HUES64 (cell line): ENCODE measurements around the gene CMYA5.

Experiments used
- H3K27ac ChIP-seq: 2 replicates; pipeline ENCODE4 v1.7.0; 2013; ENCODE audit warnings: low read depth, low read length, inconsistent platforms
- H3K27me3 ChIP-seq: 2 replicates; pipeline ENCODE4 v1.6.1; 2013; ENCODE audit warnings: mild to moderate bottlenecking, low read length; ENCODE audit not compliant: insufficient read depth
- H3K36me3 ChIP-seq: 2 replicates; pipeline ENCODE4 v1.6.1; 2013; ENCODE audit warnings: mild to moderate bottlenecking, low read length; ENCODE audit not compliant: insufficient read depth
- H3K4me1 ChIP-seq: 2 replicates; pipeline ENCODE4 v1.6.1; 2013; ENCODE audit warnings: mild to moderate bottlenecking, low read length, moderate library complexity; ENCODE audit not compliant: insufficient read depth
- H3K4me3 ChIP-seq: 2 replicates; pipeline ENCODE4 v1.5.1; 2013; ENCODE audit warnings: mild to moderate bottlenecking, low read length, moderate library complexity
- H3K9ac ChIP-seq: 2 replicates; pipeline ENCODE4 v1.6.1; 2013; ENCODE audit warnings: mild to moderate bottlenecking, low read depth, low read length
- H3K9me3 ChIP-seq: 2 replicates; pipeline ENCODE4 v1.6.1; 2013; ENCODE audit warnings: low read depth, low read length; ENCODE audit not compliant: insufficient read depth
- WGBS: fragments of 150-250, 120-280 bp; methylation state at CpG from one replicate; pipeline ENCODE4 v1.1.7; 2013; ENCODE audit warnings: missing lambda C conversion rate; 5-methylcytosine and 5-hydroxymethylcytosine counted together

Gene CMYA5

DNA sequence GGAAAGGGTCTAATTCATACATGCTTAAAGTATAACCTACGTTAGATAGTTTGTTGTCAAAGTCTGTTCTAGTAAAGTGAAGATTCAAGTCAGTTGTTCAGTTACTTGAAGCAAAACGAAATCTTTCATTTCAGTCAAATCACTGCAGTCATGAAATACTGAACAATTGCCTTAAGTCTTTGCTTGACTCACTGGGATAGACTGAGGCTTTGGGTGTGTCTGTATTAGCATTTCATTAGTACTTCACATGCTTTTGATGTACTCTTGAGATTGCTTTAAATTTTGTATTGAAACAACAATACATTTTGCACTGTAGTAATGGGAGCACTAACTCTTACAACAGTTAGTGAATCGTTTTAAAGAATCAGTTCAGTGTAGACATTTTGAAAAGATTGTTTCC lies 4.0 kb upstream of the CMYA5 start:
- Histone ChIP-seq H3K36me3 (peaks cover 42% of the 10 kb centered on the region), H3K9ac (no peak overlapping the region), H3K4me1 (no peaks in the 10 kb centered on the region), H3K4me3 (no peak overlapping the region), H3K9me3 (no peaks in the 10 kb centered on the region), H3K27me3 (peaks cover 7% of the 10 kb centered on the region; the same call in 1 of the 2 replicates), H3K27ac (no peak overlapping the region)
- WGBS: 97% methylated on average over 3 of the region's 3 CpGs

DNA sequence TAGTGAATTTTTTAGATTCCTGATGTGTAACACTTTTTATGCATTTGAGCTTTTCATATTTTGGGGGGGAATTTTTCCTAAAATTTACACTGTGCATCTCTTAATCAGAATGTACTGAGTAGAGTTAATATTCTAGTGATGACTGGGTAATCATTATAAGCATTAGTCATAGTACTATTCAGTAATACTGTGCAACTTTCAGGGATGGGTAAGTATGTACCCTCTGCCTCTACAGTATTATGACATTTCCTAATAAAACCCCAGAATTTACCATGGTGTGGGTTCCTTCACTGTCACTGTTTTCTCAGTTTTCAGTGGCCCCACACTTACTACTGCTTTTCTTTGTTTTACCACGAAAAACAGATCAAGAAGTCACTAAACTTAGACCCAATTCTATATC lies 2.8 kb upstream of the CMYA5 start:
- H3K4me3 ChIP-seq: no peak overlapping the region
- peaks cover 33% of the 10 kb centered on the region for H3K36me3 ChIP-seq
- no peak overlapping the region for H3K9ac ChIP-seq
- H3K9me3 ChIP-seq: no peaks in the 10 kb centered on the region
- WGBS: 91% methylated on average over 1 of the region's 1 CpG
- no peak overlapping the region for H3K27ac ChIP-seq
- H3K27me3 ChIP-seq: peaks cover 7% of the 10 kb centered on the region; the same call in 1 of the 2 replicates
- peaks cover 3% of the 10 kb centered on the region; the same call in 1 of the 2 replicates for H3K4me1 ChIP-seq

GRCh38 chr5:79687889-79688288 lies 1.7 kb upstream of the CMYA5 start:
- 100% methylated on average over 1 of the region's 1 CpG for WGBS
- peaks cover 7% of the 10 kb centered on the region; the same call in 1 of the 2 replicates for H3K27me3 ChIP-seq
- H3K9me3 ChIP-seq: no peaks in the 10 kb centered on the region
- H3K27ac ChIP-seq: no peak overlapping the region
- H3K9ac ChIP-seq: no peak overlapping the region
- H3K4me3 ChIP-seq: no peak overlapping the region
- H3K36me3 ChIP-seq: peaks cover 22% of the 10 kb centered on the region
- H3K4me1 ChIP-seq: peaks cover 9% of the 10 kb centered on the region

DNA sequence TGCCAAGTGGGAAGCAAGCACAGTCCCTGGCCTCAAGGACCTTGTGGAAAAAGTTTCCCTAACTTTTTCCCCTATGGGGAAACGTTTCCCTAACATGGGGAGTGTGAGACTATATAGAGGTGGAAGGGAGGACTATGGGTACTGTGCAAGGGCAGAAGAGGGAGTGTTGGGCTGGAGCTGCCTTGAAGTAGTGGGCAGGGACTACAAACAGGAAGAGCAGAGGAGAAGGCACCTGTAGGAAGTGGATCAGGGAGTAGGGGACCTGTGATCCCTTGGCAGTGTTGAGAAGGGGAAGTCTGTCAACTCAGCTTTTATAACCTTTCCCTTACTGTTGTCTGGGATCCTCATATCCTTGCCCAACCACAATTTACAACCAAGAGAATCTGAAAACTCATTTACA lies 1.4 kb downstream of the CMYA5 start:
- H3K27me3 ChIP-seq: peaks cover 7% of the 10 kb centered on the region; the same call in 1 of the 2 replicates
- no peak overlapping the region for H3K4me3 ChIP-seq
- H3K4me1 ChIP-seq: peaks cover 14% of the 10 kb centered on the region
- H3K9ac ChIP-seq: no peak overlapping the region
- no peaks in the 10 kb centered on the region; the same call in 1 of the 2 replicates for H3K36me3 ChIP-seq
- no peaks in the 10 kb centered on the region for H3K9me3 ChIP-seq
- WGBS: 76% methylated on average over 1 of the region's 1 CpG
- no peak overlapping the region for H3K27ac ChIP-seq

DNA sequence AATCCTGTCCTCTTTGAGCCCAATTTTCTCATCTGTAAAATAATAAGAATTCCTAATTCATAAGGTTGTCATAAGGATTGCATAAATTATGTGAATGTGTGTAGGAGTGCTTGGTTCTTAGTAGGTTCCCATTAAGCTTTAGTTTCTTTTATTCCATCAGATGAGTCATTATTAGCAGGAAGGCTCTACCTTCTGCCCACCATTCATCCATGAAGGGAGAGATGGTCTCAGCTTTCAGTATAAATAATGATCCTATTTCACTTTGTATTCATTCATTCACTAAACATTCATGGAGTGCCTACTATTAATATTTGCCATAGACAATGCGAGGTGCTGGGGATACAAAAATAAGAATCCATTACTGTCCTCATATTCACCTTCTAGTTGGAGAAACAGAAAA lies 3.0 kb downstream of the CMYA5 start:
- WGBS: 100% methylated on average over 1 of the region's 1 CpG
- peaks cover 7% of the 10 kb centered on the region; the same call in 1 of the 2 replicates for H3K27me3 ChIP-seq
- H3K27ac ChIP-seq: no peak overlapping the region
- H3K4me1 ChIP-seq: peaks cover 14% of the 10 kb centered on the region
- no peak overlapping the region for H3K4me3 ChIP-seq
- no peaks in the 10 kb centered on the region for H3K36me3 ChIP-seq
- no peak overlapping the region for H3K9ac ChIP-seq
- no peaks in the 10 kb centered on the region for H3K9me3 ChIP-seq

- no peaks in the 10 kb centered on the region for H3K36me3 ChIP-seq
- H3K9me3 ChIP-seq: no peaks in the 10 kb centered on the region
- WGBS: 86% methylated on average over 1 of the region's 1 CpG
- no peak overlapping the region for H3K27ac ChIP-seq
- peaks cover 14% of the 10 kb centered on the region for H3K4me1 ChIP-seq
- H3K27me3 ChIP-seq: peaks cover 7% of the 10 kb centered on the region; the same call in 1 of the 2 replicates
- no peak overlapping the region for H3K4me3 ChIP-seq
- no peak overlapping the region for H3K9ac ChIP-seq
Measured at GRCh38 chr5:79694183-79694582, 4.5 kb downstream of the CMYA5 start.

DNA sequence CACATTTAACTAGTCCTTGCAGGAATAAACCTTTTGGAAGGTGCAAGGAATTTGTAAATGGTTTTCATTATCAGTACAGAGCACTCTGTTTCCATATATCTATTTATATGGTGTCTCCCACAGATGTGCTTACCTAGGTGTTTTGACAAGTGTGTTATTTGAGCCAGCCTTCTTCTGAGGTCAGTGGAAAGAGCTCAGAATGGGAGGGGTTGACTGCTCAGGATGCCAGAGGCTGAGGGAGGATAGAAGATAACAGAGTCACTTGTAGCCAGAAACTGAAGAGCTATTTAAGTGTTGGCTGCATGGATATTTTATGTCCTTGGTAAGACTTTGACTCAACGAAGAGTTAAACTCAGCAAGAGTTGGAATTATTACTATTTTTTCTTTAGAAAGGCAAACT lies 5.0 kb downstream of the CMYA5 start:
- Histone ChIP-seq H3K4me1 (peaks cover 14% of the 10 kb centered on the region), H3K27ac (no peak overlapping the region), H3K4me3 (no peak overlapping the region), H3K36me3 (no peaks in the 10 kb centered on the region), H3K9me3 (no peaks in the 10 kb centered on the region), H3K27me3 (peaks cover 7% of the 10 kb centered on the region; the same call in 1 of the 2 replicates), H3K9ac (no peak overlapping the region)
- 100% methylated on average over 1 of the region's 1 CpG for WGBS

DNA sequence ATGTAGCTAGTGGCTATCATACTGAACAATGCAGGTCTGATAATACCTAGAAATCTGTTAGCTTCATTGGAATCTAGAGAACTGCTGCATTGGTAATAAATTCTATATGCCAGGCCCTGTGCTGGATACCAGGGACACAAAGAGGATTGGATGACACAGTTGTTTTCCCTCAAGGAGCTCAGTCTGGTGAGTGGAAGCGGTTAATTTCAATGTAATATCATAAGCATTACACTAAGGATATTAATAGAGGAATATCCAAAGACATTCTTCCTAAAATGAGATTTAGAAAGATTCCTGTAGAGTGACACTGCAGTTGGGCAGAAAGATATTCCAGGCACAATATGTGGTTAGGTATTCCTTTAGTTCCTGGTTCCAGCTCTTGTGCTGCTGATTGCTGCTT lies 5.9 kb downstream of the CMYA5 start:
- Histone ChIP-seq H3K9me3 (no peaks in the 10 kb centered on the region), H3K27me3 (no peaks in the 10 kb centered on the region), H3K9ac (no peak overlapping the region), H3K4me3 (no peak overlapping the region), H3K4me1 (peaks cover 14% of the 10 kb centered on the region), H3K36me3 (no peaks in the 10 kb centered on the region), H3K27ac (no peak overlapping the region)
- WGBS: no CpG with 5 or more reads among the region's 1 CpG

DNA sequence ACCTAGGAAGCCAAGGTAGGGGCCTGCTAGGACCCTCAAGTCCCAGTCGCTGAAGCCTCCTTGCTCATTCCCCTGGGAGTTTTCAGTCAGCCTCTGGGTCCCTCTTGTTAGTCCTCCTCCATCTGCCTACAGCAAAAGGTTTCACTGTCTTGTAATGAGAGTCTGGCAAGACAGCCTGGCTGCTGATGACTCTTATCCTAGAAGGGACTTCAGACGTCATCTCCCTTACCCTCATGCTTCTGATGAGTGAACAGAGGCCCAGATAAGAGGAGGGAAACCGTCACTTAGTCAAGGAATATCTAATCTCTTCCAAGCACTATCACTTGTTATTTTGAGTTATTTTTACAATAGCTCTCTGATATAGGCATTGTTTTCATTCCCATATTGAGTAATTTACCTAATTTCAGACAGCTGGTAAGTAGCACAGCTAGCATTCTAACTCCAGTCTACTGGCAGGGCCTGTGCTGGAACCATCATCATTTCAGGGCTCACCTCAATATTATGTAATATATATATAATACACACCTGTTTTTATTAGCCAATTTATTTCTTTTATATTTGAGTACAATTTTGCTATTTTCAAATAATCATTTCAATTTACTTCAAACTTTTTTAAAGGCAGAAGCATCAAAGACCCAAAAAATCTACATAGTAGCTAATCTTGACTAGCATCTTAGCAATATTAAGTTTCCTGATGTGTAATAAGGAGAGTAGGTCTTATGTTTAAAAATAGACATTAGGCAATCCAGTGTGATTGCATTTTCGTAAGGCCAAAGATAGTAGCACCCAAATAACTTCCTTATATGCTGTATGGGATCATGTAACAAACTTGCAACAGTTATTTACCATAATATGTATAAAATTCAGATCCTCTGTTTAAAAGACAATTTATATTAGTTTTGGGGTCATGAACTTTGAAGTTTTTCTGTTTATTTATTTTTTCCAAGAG lies 7.9 kb downstream of the CMYA5 start:
- WGBS: 91% methylated on average over 3 of the region's 4 CpGs
- Histone ChIP-seq H3K4me1 (peaks cover 7% of the 10 kb centered on the region), H3K27ac (no peak overlapping the region), H3K4me3 (no peak overlapping the region), H3K27me3 (no peaks in the 10 kb centered on the region), H3K36me3 (no peaks in the 10 kb centered on the region), H3K9ac (no peak overlapping the region), H3K9me3 (no peaks in the 10 kb centered on the region)

DNA sequence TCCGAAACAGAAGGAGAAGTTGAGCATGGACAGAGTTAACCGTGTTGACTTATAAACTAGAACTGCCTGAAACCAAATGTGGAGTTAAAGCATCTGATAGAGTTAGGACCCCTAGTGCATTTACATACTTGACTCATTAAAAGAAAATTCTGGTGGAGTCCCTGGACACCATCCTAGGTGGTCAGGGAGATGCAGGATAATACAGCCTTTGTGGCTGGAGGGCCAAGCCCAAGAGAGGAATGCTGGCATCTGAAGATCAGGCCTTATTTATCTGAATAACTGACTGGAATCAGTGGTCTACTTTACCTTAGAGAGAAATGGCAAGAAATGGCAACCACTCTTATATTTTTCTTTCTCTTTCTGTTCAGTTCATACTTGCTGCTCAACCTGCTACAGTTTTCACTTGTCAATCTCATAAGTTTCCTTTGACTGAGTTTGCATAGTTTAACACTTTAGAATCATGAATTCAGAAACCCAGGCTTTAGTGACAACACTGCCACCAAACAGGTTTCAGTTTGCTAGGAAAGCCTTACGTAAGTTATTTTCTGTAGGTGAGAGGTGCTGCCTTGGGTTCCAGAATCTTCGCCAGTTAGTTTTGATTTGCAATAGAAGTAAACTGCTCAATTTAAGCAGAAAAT lies 10.2 kb downstream of the CMYA5 start:
- 90% methylated on average over 4 of the region's 4 CpGs for WGBS
- Histone ChIP-seq H3K27me3 (no peaks in the 10 kb centered on the region), H3K36me3 (no peaks in the 10 kb centered on the region), H3K4me3 (no peak overlapping the region), H3K27ac (no peak overlapping the region), H3K4me1 (0 out of 2 replicates have a peak, but pooled peaks cover 1% of the 10 kb centered on the region), H3K9me3 (no peaks in the 10 kb centered on the region), H3K9ac (no peak overlapping the region)
